Panc1 (cell line): ENCODE data around the gene CARMIL1.

Experiments
- POLR2AphosphoS5 ChIP-seq: IDR thresholded peaks from 2 replicates; pipeline ENCODE4 v1.6.1; 2012; ENCODE audit warnings: mild to moderate bottlenecking, low read depth, low read length, moderate library complexity
- SIN3A ChIP-seq: IDR thresholded peaks from 2 replicates; pipeline ENCODE4 v1.6.1; 2012; ENCODE audit warnings: low read depth, mild to moderate bottlenecking, low read length, moderate library complexity, borderline replicate concordance; ENCODE audit not compliant: insufficient read depth
- TCF7L2 ChIP-seq: IDR thresholded peaks from 2 replicates; pipeline ENCODE4 v1.6.1; 2011; ENCODE audit warnings: mild to moderate bottlenecking, low read depth, low read length, inconsistent platforms
- TF ChIP-seq, protein P1 (sequence below): fragments of 450-650 bp; IDR thresholded peaks from 2 replicates; pipeline ENCODE4 v1.5.1; 2017; ENCODE audit warnings: mild to moderate bottlenecking
- TF ChIP-seq, protein P2 (sequence below), 2 experiments: IDR thresholded peaks; 2 replicates each; pipeline ENCODE4 v1.6.1; 2011 to 2012; ENCODE audit warnings: low read depth in 2 of 2, control low read depth in 1 of 2, low read length in 1 of 2, mild to moderate bottlenecking in 1 of 2, moderate library complexity in 1 of 2; ENCODE audit not compliant: insufficient read depth in 1 of 2

DNA sequence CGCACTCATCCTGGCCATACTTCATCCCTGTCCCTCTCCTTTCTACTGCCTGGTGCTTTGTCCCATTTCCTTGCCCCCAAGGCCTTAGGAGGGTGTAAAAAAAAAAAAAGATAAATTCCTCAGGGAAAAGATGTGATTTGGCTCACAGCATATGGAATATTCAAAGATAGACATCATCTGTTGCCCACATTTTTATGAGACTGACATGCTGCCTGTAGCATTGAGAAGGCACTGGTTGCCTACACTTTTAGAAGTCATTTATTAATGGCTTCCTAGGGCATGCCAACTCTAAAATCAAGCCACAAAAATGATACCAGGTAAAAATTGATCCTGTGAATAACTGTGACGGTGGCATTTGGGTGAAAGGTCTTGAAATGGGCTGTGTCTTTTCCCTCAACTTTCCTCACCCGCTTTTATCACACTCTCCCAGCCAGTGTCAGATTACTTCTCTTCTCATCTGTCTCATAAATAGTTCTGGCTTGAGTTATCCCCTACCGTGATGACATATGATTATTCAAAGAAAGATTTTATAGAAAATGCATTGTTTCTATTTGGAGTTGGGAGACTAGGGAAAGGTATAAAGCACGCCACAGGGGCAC lies 139.4 kb downstream of the CARMIL1 start:
- TF ChIP-seq, protein P1, sequence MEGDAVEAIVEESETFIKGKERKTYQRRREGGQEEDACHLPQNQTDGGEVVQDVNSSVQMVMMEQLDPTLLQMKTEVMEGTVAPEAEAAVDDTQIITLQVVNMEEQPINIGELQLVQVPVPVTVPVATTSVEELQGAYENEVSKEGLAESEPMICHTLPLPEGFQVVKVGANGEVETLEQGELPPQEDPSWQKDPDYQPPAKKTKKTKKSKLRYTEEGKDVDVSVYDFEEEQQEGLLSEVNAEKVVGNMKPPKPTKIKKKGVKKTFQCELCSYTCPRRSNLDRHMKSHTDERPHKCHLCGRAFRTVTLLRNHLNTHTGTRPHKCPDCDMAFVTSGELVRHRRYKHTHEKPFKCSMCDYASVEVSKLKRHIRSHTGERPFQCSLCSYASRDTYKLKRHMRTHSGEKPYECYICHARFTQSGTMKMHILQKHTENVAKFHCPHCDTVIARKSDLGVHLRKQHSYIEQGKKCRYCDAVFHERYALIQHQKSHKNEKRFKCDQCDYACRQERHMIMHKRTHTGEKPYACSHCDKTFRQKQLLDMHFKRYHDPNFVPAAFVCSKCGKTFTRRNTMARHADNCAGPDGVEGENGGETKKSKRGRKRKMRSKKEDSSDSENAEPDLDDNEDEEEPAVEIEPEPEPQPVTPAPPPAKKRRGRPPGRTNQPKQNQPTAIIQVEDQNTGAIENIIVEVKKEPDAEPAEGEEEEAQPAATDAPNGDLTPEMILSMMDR = no peak
- TF ChIP-seq POLR2AphosphoS5 (no peak), SIN3A (no peak), TCF7L2 (no peak)
- TF ChIP-seq, protein P2, sequence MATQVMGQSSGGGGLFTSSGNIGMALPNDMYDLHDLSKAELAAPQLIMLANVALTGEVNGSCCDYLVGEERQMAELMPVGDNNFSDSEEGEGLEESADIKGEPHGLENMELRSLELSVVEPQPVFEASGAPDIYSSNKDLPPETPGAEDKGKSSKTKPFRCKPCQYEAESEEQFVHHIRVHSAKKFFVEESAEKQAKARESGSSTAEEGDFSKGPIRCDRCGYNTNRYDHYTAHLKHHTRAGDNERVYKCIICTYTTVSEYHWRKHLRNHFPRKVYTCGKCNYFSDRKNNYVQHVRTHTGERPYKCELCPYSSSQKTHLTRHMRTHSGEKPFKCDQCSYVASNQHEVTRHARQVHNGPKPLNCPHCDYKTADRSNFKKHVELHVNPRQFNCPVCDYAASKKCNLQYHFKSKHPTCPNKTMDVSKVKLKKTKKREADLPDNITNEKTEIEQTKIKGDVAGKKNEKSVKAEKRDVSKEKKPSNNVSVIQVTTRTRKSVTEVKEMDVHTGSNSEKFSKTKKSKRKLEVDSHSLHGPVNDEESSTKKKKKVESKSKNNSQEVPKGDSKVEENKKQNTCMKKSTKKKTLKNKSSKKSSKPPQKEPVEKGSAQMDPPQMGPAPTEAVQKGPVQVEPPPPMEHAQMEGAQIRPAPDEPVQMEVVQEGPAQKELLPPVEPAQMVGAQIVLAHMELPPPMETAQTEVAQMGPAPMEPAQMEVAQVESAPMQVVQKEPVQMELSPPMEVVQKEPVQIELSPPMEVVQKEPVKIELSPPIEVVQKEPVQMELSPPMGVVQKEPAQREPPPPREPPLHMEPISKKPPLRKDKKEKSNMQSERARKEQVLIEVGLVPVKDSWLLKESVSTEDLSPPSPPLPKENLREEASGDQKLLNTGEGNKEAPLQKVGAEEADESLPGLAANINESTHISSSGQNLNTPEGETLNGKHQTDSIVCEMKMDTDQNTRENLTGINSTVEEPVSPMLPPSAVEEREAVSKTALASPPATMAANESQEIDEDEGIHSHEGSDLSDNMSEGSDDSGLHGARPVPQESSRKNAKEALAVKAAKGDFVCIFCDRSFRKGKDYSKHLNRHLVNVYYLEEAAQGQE (IDR thresholded peaks at IDR 0.05; ENCODE audit: insufficient read depth in 1 of 2, low read depth in 2 of 2, low read length in 1 of 2) = no peak
